Peyer's patch (tissue), 4 donors: ENCODE results near the gene SVOPL.

Experiments used
- CTCF ChIP-seq, 6 experiments: fragments of 450-650 bp in 4 of 6; fragments of 200-600 bp in 2 of 6; sonication (generic) in 1 of 6; IDR thresholded peaks; one replicate each; pipeline ENCODE4 v1.5.1; 2017 to 2019; ENCODE audit warnings: antibody characterized with exemption in 6 of 6, mild to moderate bottlenecking in 3 of 6, moderate library complexity in 1 of 6
- POLR2A ChIP-seq, 2 donors: fragments of 450-650 bp; IDR thresholded peaks; one replicate each; pipeline ENCODE4 v1.5.1; 2017; ENCODE audit warnings: antibody characterized with exemption in 2 of 2, mild to moderate bottlenecking in 2 of 2, moderate library complexity in 2 of 2

GRCh38 chr7:138662991-138663320 lies 38.2 kb downstream of the SVOPL start:
- TF ChIP-seq CTCF (IDR thresholded peaks at IDR 0.05), result no peak
- TF ChIP-seq POLR2A (IDR thresholded peaks at IDR 0.05), result no peak
